HG02938 (cell line): ENCODE results near the gene SPR.

ENCODE experiments used
- ATAC-seq: cut with Tn5 transposase; IDR thresholded peaks from one replicate; pipeline ENCODE4 v1.9.1; 2021; ENCODE audit warnings: mild to moderate bottlenecking, moderate library complexity; ENCODE audit not compliant: unreplicated experiment

Gene SPR

GRCh38 chr2:72915320-72915906 lies 28.2 kb downstream of the SPR start:
- no peak for ATAC-seq

DNA sequence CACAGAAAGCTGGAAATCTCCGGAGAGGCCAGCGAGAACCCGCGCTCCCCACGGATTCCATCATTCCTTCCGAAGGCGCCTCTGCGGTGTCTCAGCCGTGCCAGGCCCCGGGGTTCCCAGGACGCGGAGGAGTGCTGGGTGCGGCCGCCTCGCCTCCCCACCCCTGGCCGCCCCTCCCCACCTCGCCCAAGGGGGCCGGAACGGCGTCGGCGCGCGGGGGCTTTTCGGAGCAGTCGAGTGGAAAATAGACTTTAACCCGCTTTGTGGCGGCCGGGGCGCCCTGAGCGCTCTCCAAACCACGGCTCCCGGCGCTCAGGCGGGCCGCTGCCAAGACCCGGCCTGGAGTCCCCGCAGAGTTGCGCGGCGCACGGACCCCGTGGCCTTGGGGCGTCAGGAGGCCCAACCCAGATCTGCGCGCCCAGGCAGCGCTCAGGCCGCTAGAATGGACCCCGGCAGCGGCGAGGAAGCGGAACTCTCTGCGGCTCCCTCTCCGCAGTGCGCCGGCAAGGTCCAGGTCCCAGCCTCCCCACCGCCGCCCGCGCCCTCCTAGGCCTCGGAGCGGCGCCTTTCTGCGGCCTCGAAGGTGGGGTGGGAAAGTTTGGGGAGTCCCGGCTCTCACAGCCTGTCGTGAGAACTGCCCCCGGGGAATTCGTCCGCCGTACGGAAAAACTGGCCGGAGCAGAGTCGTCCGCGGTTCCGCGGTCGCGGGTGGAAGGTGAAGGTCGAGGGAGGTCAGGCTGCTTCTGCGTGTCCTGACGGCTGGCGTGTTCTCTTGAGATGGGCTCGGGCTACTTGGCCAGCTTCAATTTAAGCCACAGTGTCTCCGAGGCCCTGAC lies 28.9 kb downstream of the SPR start:
- ATAC-seq: peak; percentile 50

DNA sequence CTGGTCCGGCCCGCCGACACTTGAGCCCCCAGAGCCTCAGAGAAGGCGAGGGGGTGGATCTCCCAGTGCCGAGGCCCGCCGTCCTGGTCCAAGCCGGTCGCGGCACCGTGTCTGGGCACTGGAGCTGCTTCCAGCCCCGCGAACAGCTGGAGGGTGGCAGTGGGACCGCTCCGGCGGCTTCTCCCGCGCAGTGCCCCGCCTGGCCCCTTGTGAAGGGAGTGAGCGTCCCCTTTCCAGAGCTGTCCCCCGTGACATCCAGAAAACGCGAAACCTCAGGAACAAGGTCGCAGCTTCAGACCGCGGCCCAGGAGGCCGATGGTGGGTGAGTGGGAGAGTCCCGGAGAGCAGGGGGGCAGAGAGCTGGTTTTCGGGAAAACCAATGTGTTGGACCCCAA lies 29.5 kb downstream of the SPR start:
- ATAC-seq: no peak

GRCh38 chr2:72917138-72917876 lies 30.1 kb downstream of the SPR start, which contains the start of gene EMX1:
Gene EMX1, plus strand, starts transcription at chr2:72917519. Its CDS starts 334 bp downstream, at chr2:72917853.
- no peak for ATAC-seq

DNA sequence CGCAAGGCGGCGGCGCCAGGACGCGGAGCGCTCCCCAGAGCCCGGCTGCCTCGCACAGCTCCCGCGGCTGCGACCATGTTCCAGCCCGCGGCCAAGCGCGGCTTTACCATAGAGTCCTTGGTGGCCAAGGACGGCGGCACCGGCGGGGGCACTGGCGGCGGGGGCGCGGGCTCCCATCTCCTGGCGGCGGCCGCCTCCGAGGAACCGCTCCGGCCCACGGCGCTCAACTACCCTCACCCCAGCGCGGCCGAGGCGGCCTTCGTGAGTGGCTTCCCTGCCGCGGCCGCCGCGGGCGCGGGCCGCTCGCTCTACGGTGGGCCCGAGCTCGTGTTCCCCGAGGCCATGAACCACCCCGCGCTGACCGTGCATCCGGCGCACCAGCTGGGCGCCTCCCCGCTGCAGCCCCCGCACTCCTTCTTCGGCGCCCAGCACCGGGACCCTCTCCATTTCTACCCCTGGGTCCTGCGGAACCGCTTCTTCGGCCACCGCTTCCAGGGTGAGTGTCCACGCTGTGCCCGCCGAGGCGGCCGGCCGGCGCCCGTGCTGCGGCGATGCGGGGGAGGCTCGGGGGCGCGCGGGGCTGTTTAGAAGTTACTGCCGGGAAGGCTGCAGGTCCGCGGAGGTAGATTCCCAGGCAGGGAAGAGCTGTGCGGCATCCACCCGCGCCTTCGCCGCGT lies 30.8 kb downstream of the SPR start:
- ATAC-seq: no peak

- no peak for ATAC-seq
Observed at GRCh38 chr2:72919414-72920317, 32.5 kb downstream of the SPR start.

DNA sequence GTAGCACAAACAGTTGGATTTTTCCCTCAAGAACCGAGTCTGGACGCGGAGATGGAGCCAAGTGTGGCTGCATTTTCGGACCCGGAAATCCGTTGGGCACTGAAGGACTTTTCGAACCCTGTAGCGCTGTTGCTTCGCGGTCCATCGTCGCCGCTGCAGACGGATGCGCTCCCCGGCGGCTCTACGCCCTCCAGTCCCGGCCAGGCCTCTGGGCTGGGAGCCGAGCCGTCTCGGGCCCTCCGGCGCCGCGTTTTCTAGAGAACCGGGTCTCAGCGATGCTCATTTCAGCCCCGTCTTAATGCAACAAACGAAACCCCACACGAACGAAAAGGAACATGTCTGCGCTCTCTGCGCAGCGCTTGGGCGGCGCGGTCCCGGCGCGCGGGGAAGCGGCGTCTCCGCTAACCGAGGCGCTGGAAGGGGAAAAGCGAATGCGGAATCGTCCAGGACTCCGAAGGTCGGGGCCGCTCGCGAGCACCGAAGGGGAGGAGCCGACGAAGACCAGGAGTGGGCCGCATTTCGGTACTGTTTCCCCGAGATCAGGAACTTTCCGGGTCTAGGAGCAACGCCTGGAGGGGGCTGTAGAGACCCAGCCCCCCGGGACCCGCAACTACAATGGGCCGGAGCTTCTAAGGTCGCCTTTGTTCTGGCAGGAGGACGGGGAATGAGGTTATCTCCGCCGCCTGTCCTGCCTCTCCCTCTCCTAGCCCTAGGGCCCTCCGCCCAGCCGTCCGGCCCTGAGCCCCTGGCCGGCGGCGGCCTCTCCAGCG lies 33.3 kb downstream of the SPR start:
- no peak for ATAC-seq

GRCh38 chr2:72921088-72921851 lies 34.1 kb downstream of the SPR start:
- no peak for ATAC-seq

DNA sequence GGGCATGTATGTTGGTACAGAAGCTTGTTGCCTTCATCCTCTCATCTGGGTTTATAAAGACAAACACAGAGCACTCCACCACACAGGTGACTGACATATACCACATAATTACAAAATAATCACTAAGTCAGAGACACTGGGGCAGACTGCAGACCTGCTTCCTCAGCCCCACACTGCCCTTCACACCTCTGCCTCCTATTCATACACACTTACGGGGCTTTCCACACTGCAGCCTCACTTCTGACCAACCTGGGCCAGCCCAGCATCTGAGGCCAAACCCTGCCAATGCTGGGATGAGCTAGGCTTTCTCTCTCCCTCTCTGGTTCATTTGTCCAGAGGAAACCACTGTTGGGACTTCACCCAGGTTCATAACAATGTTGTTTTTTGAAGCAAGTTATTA lies 34.6 kb downstream of the SPR start:
- ATAC-seq: no peak

- ATAC-seq: no peak
Observed at GRCh38 chr2:72923833-72924352, 36.7 kb downstream of the SPR start.

DNA sequence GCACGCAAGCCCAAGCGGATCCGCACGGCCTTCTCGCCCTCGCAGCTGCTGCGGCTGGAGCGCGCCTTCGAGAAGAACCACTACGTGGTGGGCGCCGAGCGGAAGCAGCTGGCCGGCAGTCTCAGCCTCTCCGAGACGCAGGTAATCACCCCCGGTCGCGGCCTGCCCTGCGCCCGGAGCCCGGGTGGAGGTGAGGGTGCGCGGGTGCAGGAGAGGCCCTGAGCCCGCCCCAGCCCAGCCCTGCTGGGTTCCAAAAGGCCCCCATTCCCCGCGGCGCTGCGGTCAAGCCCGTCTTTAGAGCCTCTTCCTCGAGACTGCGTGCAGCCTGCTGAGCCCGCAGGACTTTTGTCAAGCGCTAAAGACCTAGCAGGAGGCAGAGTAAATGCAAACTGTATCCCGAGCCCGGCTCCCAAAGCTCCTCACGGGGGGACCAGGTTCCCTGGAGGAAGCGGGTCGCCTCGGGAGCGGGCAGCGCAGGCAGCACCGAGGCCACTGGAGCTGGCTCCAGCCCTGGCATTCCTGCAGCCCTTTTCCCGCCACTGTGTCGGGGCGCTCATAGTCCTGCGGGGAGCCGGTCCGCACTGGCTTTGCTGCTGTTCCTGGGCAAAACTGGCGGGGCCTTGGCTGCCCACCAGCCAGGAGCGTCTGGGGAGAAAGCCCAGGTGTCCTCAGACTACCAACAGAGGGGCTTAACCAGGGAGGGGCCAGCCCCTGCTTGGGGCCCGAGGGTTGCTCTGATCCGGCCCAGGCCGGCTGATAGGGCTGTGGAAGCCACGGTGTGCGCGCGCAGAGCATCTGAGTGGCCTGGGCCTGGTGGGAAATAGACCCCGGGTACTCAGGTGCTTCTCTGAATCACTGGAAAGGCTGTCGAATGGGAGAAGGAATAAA lies 37.4 kb downstream of the SPR start:
- peak; percentile 57 for ATAC-seq

GRCh38 chr2:72925328-72925943 lies 38.2 kb downstream of the SPR start:
- no peak for ATAC-seq

DNA sequence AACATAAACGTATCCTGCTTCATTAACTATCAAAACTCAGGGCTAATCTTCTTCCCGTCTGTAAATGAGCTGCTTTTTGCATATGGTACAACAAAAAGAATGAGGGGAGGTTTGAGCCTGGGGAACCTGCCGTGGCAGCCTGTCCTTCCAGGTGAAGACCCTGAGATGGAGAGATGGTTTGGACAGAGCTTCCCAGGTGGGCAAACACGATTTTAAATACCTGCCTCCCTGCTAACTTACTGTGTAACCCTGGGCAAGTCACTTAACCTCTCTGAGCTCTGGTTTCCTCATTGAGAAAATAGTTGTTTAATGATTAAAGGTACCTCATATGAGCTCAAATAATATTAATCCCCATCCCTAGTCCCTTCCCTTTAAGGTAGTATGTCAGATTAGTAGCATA lies 39.2 kb downstream of the SPR start:
- no peak for ATAC-seq

DNA sequence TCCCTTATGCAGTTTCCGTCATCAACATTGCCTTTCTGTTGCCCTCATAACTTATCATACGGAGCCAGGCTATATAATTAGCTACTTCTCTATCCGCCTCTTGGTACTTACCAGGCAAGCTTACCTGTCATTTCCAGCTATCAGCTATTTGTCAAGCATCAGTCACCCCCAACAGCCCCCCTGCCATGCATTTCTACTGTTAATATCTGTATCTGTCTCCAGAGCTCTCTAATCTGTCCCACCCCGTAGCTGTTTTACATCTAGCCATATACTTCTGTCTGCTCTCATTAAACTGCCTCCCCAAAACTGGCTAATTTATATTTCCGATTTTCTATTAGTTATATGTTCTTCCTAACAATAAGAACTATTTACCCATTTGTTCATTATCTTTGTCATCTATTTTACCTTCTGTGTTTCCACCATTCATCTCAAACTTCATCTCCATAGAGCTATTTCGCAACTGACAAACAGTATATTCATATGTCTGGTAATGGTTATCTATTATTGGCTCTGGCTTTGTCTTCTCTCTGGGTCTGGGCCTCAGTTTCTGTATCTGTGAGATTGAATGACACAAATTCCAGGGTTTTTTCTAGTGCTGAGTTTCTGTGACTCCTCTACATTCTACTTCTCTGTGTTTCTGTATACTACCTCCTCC lies 39.7 kb downstream of the SPR start:
- no peak for ATAC-seq

DNA sequence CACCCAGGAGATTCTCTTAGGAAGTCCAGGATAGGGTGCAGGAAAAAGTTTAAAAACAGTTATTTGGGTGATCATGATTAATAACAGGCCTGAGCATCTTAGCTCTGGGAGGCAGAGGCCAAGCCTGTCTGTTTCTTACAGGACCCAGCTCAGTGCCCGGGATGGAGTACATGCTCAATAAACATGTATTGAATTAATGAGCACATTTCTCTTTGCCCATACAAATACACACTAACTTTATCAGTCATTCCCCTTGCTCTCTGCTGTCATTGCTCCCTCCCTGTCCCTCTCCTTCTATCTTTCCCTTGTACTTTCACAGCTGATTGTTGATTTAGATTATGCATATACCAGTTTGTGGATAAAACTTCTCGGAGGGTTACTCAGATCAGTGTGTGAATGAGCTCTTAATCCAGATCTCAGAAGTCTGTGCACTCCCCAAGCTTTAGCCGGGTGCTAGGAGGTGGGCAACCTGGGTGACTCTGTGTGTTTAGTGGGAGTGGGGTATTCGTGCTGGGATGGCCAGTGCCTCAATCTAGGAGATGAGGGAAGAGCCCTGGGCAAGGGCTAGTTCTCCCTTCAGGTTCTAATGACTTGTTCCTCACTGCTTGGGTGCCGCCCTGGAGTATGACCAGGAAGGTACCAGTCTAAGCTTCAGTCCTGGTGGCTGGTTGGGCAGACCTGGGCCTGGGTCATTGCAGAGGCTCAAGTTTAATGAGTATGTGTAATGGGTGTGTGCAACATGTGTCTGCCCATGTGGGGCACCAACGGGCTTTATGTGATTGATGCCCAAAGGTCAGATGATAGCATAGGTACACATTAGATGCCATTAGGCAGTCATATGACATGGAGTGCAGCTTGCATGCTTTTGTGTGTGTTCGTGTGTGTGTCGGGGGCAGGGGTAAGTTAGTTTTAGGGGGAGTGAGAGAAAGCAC lies 40.7 kb downstream of the SPR start:
- no peak for ATAC-seq
